A549 (cell line): ENCODE data around the gene MED23. TPM values are rescaled to one million over a fixed set of nuclear protein-coding genes. Genes with fewer than 3 reads are reported as not detected.

Experiments
- ATAC-seq, 2 experiments: fragments of 200-7000 bp in 1 of 2; fragments of >200 bp in 1 of 2; cut with Nextera tagmentation in 1 of 2; cut with Tn5 transposase in 1 of 2; 3 replicates each; pipeline versions ENCODE4 v1.8.0 to v1.9.1; 2018 to 2020; ENCODE audit warnings: mild to moderate bottlenecking in 1 of 2, moderate library complexity in 1 of 2
- CTCF ChIA-PET: fragments of 300-600 bp; sonication (Branson Sonifier 250); formaldehyde crosslinking; extraction: SDS; loops from one replicate; lab custom pipeline; 2021; ENCODE audit warnings: antibody characterized with exemption, inconsistent platforms; lab: Yijun Ruan, JAX
- POLR2A ChIA-PET: fragments of 350-600 bp; formaldehyde crosslinking; extraction: SDS; loops from one replicate; lab custom pipeline; 2021; ENCODE audit warnings: antibody characterized with exemption, inconsistent platforms; lab: Yijun Ruan, JAX
- DNase-seq, 2 experiments: peaks; one replicate each; pipeline versions ENCODE4 v3.0.0 to v3.0.0-alpha.2; 2011 to 2016; ENCODE audit warnings: low read depth in 1 of 2, low spot score in 1 of 2
- FAIRE-seq: peaks from 2 replicates; lab custom pipeline; 2011; peaks lifted over from hg19 to GRCh38; lab: Jason Lieb, UNC
- H3K27ac ChIP-seq, 2 experiments: fragments of >200 bp; sonication (Bioruptor Twin); formaldehyde crosslinking; 3 replicates each; pipeline ENCODE4 v1.5.1; 2016 to 2017
- H3K4me1 ChIP-seq: fragments of >200 bp; sonication (Bioruptor Twin); formaldehyde crosslinking; 3 replicates; pipeline ENCODE4 v1.6.1; 2016
- H3K4me2 ChIP-seq: fragments of >200 bp; sonication (Bioruptor Twin); formaldehyde crosslinking; 3 replicates; pipeline ENCODE4 v1.6.1; 2016
- H3K4me3 ChIP-seq: fragments of >200 bp; sonication (Bioruptor Twin); formaldehyde crosslinking; 3 replicates; pipeline ENCODE4 v1.5.1; 2016
- H3K9me3 ChIP-seq: fragments of >200 bp; sonication (Bioruptor Twin); formaldehyde crosslinking; 3 replicates; pipeline ENCODE4 v1.6.1; 2016
- BHLHE40 ChIP-seq: IDR thresholded peaks from 2 replicates; pipeline ENCODE4 v1.6.1; 2012; ENCODE audit warnings: low read depth, low read length, inconsistent platforms
- CHD2 ChIP-seq: fragments of 150-350 bp; IDR thresholded peaks from 2 replicates; pipeline ENCODE4 v1.6.1; 2014; ENCODE audit warnings: low read length; ENCODE audit not compliant: partially characterized antibody
- CHD4 ChIP-seq: fragments of 200-600 bp; sonication (generic); IDR thresholded peaks from 2 replicates; pipeline ENCODE4 v1.6.1; 2016; ENCODE audit warnings: antibody characterized with exemption, mild to moderate bottlenecking, borderline replicate concordance
- ESRRA ChIP-seq: fragments of 150-350 bp; IDR thresholded peaks from 2 replicates; pipeline ENCODE4 v1.6.1; 2014; ENCODE audit warnings: mild to moderate bottlenecking, low read length, borderline replicate concordance
- FOXS1 ChIP-seq: fragments of 250-450 bp; sonication (Bioruptor Pico); IDR thresholded peaks from 2 replicates; pipeline ENCODE4 v1.5.0; 2020; ENCODE audit warnings: mild to moderate bottlenecking, moderate library complexity
- HEYL ChIP-seq: fragments of 250-450 bp; sonication (Bioruptor Pico); IDR thresholded peaks from 2 replicates; pipeline ENCODE4 v1.8.0; 2021; ENCODE audit warnings: mild to moderate bottlenecking, moderate library complexity
- HOXB5 ChIP-seq: fragments of 250-450 bp; sonication (Bioruptor Pico); IDR thresholded peaks from 2 replicates; pipeline ENCODE4 v1.5.0; 2020; ENCODE audit warnings: mild to moderate bottlenecking, moderate library complexity
- JUN ChIP-seq, 2 experiments: fragments of >200 bp; sonication (Bioruptor Twin); formaldehyde crosslinking; IDR thresholded peaks; 2 replicates in 1 of 2; 3 replicates in 1 of 2; pipeline ENCODE4 v1.6.1; 2016 to 2017
- JUNB ChIP-seq: fragments of >200 bp; sonication (Bioruptor Twin); formaldehyde crosslinking; IDR thresholded peaks from 2 replicates; pipeline ENCODE4 v1.6.1; 2016
- MAFK ChIP-seq: fragments of 450-650 bp; IDR thresholded peaks from 2 replicates; pipeline ENCODE4 v1.6.1; 2014; ENCODE audit not compliant: partially characterized antibody
- MAZ ChIP-seq: fragments of 150-350 bp; IDR thresholded peaks from 2 replicates; pipeline ENCODE4 v1.6.1; 2014; ENCODE audit warnings: antibody characterized with exemption, low read depth, low read length, borderline replicate concordance
- NFE2L2 ChIP-seq: fragments of 150-350 bp; conservative IDR thresholded peaks from 2 replicates; pipeline ENCODE4 v1.6.1; 2014; ENCODE audit warnings: low read length
- NR3C1 ChIP-seq: fragments of >200 bp; sonication (Bioruptor Twin); formaldehyde crosslinking; IDR thresholded peaks from 3 replicates; pipeline ENCODE4 v1.6.1; 2017
- PHF8 ChIP-seq: fragments of 200-600 bp; sonication (generic); IDR thresholded peaks from 2 replicates; pipeline ENCODE4 v1.6.1; 2016; ENCODE audit warnings: low read depth, mild to moderate bottlenecking, antibody characterized with exemption, moderate library complexity, borderline replicate concordance
- POLR2A ChIP-seq: IDR thresholded peaks from 2 replicates; pipeline ENCODE4 v1.6.1; 2012; ENCODE audit warnings: mild to moderate bottlenecking, low read length
- RAD21 ChIP-seq, 2 experiments: fragments of >200 bp in 1 of 2; sonication (Bioruptor Twin) in 1 of 2; formaldehyde crosslinking in 1 of 2; IDR thresholded peaks in 1 of 2; conservative IDR thresholded peaks in 1 of 2; 2 replicates in 1 of 2; 3 replicates in 1 of 2; pipeline ENCODE4 v1.6.1; 2012 to 2018; ENCODE audit warnings: inconsistent platforms in 1 of 2
- SREBF2 ChIP-seq: fragments of 450-650 bp; IDR thresholded peaks from 2 replicates; pipeline ENCODE4 v1.6.1; 2014; ENCODE audit warnings: mild to moderate bottlenecking, moderate library complexity
- ZC3H11A ChIP-seq: fragments of 450-650 bp; IDR thresholded peaks from 2 replicates; pipeline ENCODE4 v1.6.1; 2014; ENCODE audit warnings: antibody characterized with exemption, mild to moderate bottlenecking
- ZFP36 ChIP-seq: fragments of 450-650 bp; IDR thresholded peaks from 2 replicates; pipeline ENCODE4 v1.6.1; 2014; ENCODE audit warnings: borderline replicate concordance; ENCODE audit not compliant: partially characterized antibody
- WGBS: methylation state at CpG from one replicate; pipeline ENCODE4 v1.1.6; 2017; ENCODE audit errors: missing lambda C conversion rate; 5-methylcytosine and 5-hydroxymethylcytosine counted together
- polyA plus RNA-seq, 4 experiments: library from polyadenylated mRNA; depleted of rRNA in 3 of 4; stranded (reverse); fragments of >200 nt; fragmentation: RNase III in 1 of 4; extraction: RNeasy Plus Mini Kit Qiagen cat#74134 plus additional on column Dnase treatment in 1 of 4; gene quantifications; 2 replicates in 3 of 4; 3 replicates in 1 of 4; pipeline ENCODE4 v1.2.3, GENCODE V29; 2011 to 2017
- TF ChIP-seq, protein P1 (sequence below): IDR thresholded peaks from 2 replicates; pipeline ENCODE4 v1.6.1; 2012
- TF ChIP-seq, protein P2 (sequence below): fragments of 450-650 bp; IDR thresholded peaks from 2 replicates; pipeline ENCODE4 v1.6.1; 2014; ENCODE audit warnings: antibody characterized with exemption
- TF ChIP-seq, protein P3 (sequence below): fragments of >200 bp; sonication (Bioruptor Twin); formaldehyde crosslinking; IDR thresholded peaks from 3 replicates; pipeline ENCODE4 v1.5.1; 2016
- TF ChIP-seq, protein P4 (sequence below): fragments of >200 bp; sonication (Bioruptor Twin); formaldehyde crosslinking; IDR thresholded peaks from 3 replicates; pipeline ENCODE4 v1.6.1; 2016

Gene MED23
- polyA plus RNA-seq, 2 of the 4 experiments (the other 2 are of a cell fraction): 7.6 to 23.1 TPM

DNA sequence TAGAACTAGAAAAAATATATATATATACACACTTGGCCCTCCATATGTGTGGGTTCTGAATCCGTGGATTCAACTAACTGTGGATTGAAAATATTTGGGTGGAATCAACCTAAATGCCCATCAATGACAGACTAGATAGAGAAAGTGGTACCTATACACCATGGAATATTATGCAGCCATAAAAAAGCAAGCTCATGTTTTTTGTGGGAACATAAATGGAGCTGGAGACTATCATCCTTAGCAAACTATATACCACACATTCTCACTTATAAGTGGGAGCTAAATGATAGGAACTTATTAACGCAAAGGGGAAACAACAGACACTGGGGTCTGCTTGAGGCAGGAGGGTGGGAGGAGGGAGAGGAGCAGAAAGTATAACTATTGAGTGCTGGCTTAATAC, 45.1 kb upstream of the MED23 start:
- 49% methylated on average over 2 of the region's 2 CpGs for WGBS
- no peak for DNase-seq
- H3K4me3 ChIP-seq: no peak overlapping the region
- TF ChIP-seq ESRRA (no peak), NR3C1 (no peak), BHLHE40 (no peak), JUN (IDR thresholded peaks at IDR 0.05) (no peak), PHF8 (no peak), POLR2A (no peak), SREBF2 (no peak), CHD2 (no peak), RAD21 (conservative IDR thresholded peaks at IDR 0.05 in 1 of 2, IDR thresholded peaks at IDR 0.05 in 1 of 2) (no peak)
- TF ChIP-seq, protein P1, sequence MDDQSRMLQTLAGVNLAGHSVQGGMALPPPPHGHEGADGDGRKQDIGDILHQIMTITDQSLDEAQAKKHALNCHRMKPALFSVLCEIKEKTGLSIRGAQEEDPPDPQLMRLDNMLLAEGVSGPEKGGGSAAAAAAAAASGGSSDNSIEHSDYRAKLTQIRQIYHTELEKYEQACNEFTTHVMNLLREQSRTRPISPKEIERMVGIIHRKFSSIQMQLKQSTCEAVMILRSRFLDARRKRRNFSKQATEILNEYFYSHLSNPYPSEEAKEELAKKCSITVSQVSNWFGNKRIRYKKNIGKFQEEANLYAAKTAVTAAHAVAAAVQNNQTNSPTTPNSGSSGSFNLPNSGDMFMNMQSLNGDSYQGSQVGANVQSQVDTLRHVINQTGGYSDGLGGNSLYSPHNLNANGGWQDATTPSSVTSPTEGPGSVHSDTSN: no peak
- TF ChIP-seq, protein P2, sequence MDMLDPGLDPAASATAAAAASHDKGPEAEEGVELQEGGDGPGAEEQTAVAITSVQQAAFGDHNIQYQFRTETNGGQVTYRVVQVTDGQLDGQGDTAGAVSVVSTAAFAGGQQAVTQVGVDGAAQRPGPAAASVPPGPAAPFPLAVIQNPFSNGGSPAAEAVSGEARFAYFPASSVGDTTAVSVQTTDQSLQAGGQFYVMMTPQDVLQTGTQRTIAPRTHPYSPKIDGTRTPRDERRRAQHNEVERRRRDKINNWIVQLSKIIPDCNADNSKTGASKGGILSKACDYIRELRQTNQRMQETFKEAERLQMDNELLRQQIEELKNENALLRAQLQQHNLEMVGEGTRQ: no peak
- TF ChIP-seq, protein P3, sequence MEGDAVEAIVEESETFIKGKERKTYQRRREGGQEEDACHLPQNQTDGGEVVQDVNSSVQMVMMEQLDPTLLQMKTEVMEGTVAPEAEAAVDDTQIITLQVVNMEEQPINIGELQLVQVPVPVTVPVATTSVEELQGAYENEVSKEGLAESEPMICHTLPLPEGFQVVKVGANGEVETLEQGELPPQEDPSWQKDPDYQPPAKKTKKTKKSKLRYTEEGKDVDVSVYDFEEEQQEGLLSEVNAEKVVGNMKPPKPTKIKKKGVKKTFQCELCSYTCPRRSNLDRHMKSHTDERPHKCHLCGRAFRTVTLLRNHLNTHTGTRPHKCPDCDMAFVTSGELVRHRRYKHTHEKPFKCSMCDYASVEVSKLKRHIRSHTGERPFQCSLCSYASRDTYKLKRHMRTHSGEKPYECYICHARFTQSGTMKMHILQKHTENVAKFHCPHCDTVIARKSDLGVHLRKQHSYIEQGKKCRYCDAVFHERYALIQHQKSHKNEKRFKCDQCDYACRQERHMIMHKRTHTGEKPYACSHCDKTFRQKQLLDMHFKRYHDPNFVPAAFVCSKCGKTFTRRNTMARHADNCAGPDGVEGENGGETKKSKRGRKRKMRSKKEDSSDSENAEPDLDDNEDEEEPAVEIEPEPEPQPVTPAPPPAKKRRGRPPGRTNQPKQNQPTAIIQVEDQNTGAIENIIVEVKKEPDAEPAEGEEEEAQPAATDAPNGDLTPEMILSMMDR: no peak
- TF ChIP-seq, all 56 proteins: peak for 0
- FAIRE-seq (no peak), ATAC-seq (no peak)
- H3K4me2 ChIP-seq: no peak overlapping the region
- ChIA-PET POLR2A (no interaction called here), CTCF (interaction anchor here (1.3 kb wide), 1 partner anchor 21 kb away, joined by 6 read pairs; no protein-coding TSS in a partner anchor)
- no peak overlapping the region for H3K27ac ChIP-seq
- no peaks in the 10 kb centered on the region for H3K4me1 ChIP-seq
- H3K9me3 ChIP-seq: no peaks in the 10 kb centered on the region

DNA sequence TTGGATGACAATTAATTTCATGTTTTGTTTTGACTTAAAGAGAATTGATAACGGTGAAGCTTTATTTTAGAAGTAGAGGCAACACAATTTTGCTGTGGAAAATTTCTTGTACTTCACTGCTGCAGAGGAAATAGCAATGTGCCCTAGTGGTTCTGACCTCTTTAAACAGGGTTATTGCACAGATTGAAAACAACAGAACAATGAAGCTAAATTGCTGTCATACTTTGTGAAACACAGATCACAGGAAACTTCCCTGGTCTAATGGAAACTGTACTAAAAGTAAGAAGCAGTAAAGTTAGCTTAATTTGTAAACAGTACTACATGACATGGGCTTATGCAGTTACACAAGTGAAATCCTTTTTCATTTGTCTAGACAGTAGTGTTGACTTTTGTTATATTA, 41.8 kb upstream of the MED23 start:
- TF ChIP-seq ZFP36 (no peak), MAFK (no peak), RAD21 (conservative IDR thresholded peaks at IDR 0.05 in 1 of 2, IDR thresholded peaks at IDR 0.05 in 1 of 2) (no peak), HOXB5 (CRISPR knock-in tag) (no peak), CHD4 (no peak), FOXS1 (no peak), MAZ (no peak), HEYL (CRISPR knock-in tag) (no peak), JUNB (no peak), NFE2L2 (no peak), ESRRA (no peak), ZC3H11A (no peak)
- TF ChIP-seq, protein P3: no peak
- TF ChIP-seq, protein P4, sequence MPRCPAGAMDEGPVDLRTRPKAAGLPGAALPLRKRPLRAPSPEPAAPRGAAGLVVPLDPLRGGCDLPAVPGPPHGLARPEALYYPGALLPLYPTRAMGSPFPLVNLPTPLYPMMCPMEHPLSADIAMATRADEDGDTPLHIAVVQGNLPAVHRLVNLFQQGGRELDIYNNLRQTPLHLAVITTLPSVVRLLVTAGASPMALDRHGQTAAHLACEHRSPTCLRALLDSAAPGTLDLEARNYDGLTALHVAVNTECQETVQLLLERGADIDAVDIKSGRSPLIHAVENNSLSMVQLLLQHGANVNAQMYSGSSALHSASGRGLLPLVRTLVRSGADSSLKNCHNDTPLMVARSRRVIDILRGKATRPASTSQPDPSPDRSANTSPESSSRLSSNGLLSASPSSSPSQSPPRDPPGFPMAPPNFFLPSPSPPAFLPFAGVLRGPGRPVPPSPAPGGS: no peak
- no peak for ATAC-seq
- no peak overlapping the region for H3K4me3 ChIP-seq
- POLR2A ChIA-PET: no interaction called here
- H3K4me2 ChIP-seq: no peak overlapping the region
- CTCF ChIA-PET: interaction anchor here (0.9 to 1.4 kb wide), 2 partner anchors 24 to 245 kb away, joined by 3 to 4 read pairs; no protein-coding TSS in a partner anchor
- 39% methylated on average over 1 of the region's 1 CpG for WGBS
- no peak for DNase-seq
- no peaks in the 10 kb centered on the region for H3K9me3 ChIP-seq
- FAIRE-seq: no peak
- H3K4me1 ChIP-seq: no peaks in the 10 kb centered on the region
- H3K27ac ChIP-seq: no peak overlapping the region
